ENCODE measurements around the gene ARHGAP44.

GRCh38 chr17:12995106-12995895 is 206.0 kb downstream of the ARHGAP44 start:
- no peak for TF ChIP-seq EP300 (IDR thresholded peaks at IDR 0.05)
- no peak for TF ChIP-seq CTCF (IDR thresholded peaks at IDR 0.05)

Measured in stomach (tissue), 4 donors.